ENCODE data around the gene NPR3. TPM values are rescaled to one million over a fixed set of nuclear protein-coding genes. Genes with fewer than 3 reads are reported as not detected.

The NPR3 gene
- total RNA-seq, 1 experiment from 2014 or later, result not detected

- peaks cover 96% of the 10 kb centered on the region for H3K27me3 Mint-ChIP-seq (ENCODE audit: low read depth)
- H3K56ac ChIP-seq (ENCODE audit: insufficient read length, low read depth, low read length), result no peak overlapping the region
- no CpG with 5 or more reads among the region's 30 CpGs for WGBS (ENCODE audit: extremely low coverage, insufficient read length, low lambda C conversion rate)
- H3K27me3 ChIP-seq (ENCODE audit: insufficient read depth, low read length), result peaks cover 61% of the 10 kb centered on the region
- H3K23me2 ChIP-seq (ENCODE audit: insufficient read length, low read depth, low read length, poor library complexity, severe bottlenecking), result peaks cover 23% of the 10 kb centered on the region
- peak; percentile 45 for DNase-seq
- peak overlapping the region; percentile 44 to 85 for H3K4me3 Mint-ChIP-seq
- no peak overlapping the region for H2AK5ac ChIP-seq (ENCODE audit: insufficient read length, low read length)
- no peak overlapping the region for H2BK15ac ChIP-seq (ENCODE audit: low read depth, low read length)
- no peak overlapping the region for H3K27ac ChIP-seq (ENCODE audit: insufficient read length, low read depth, low read length)
- H3K9ac ChIP-seq (ENCODE audit: extremely low read depth, insufficient read length, low read length), result no peak overlapping the region
- H3K9me3 Mint-ChIP-seq, result peaks cover 4 to 12% of the 10 kb centered on the region in 2 experiments; a peak in 3 of 5 replicates
- no peak overlapping the region for H3K23ac ChIP-seq (ENCODE audit: insufficient read length, low read depth, low read length)
- H4K8ac ChIP-seq (replicated peaks; ENCODE audit: insufficient read length, low read depth, low read length), result no peak overlapping the region
- no peaks in the 10 kb centered on the region for H3K79me1 ChIP-seq (ENCODE audit: insufficient read depth, low read depth, low read length, poor library complexity, severe bottlenecking)
- H3K9me3 ChIP-seq (ENCODE audit: control insufficient read depth, low read depth, low read length), result no peaks in the 10 kb centered on the region
- H3T11ph ChIP-seq (ENCODE audit: low read length), result no peak overlapping the region
- H2BK20ac ChIP-seq (ENCODE audit: low read depth, low read length, poor library complexity, severe bottlenecking), result no peak overlapping the region
- no peak overlapping the region for H3K18ac ChIP-seq (ENCODE audit: insufficient read length, low read depth, low read length)
- H4K5ac ChIP-seq (ENCODE audit: insufficient read length, low read depth, low read length), result no peak overlapping the region
- no peak overlapping the region for H3K4ac ChIP-seq (ENCODE audit: low read depth, low read length)
- H3K36me3 Mint-ChIP-seq (ENCODE audit: insufficient read depth in 1 of 3, low read depth in 3 of 3), result no peaks in the 10 kb centered on the region; a peak in 1 of 7 replicates
- H3K27ac Mint-ChIP-seq, result no peak overlapping the region
- no peak overlapping the region for H2BK120ac ChIP-seq (ENCODE audit: low read depth, low read length, poor library complexity, severe bottlenecking)
- H2BK12ac ChIP-seq (ENCODE audit: insufficient read length, low read depth, low read length), result no peak overlapping the region
- H3K79me2 ChIP-seq (ENCODE audit: insufficient read depth, low read length), result no peaks in the 10 kb centered on the region
- peak overlapping the region; percentile 85 for H3K4me2 ChIP-seq (ENCODE audit: insufficient read depth, insufficient read length, low read length)
- no peak overlapping the region for H3K14ac ChIP-seq (ENCODE audit: insufficient read depth, low read length)
- no peaks in the 10 kb centered on the region for H3K4me1 ChIP-seq (ENCODE audit: insufficient read depth, low read length)
- H4K91ac ChIP-seq (ENCODE audit: insufficient read length, low read depth, low read length), result no peak overlapping the region
- TF ChIP-seq CTCF (conservative IDR thresholded peaks at IDR 0.05), result no peak
- H2AFZ ChIP-seq (ENCODE audit: low read length), result no peak overlapping the region
- peaks cover 32 to 39% of the 10 kb centered on the region in 2 experiments for H3K4me1 Mint-ChIP-seq
- H2BK5ac ChIP-seq (ENCODE audit: insufficient read length, low read length), result no peak overlapping the region
- no peaks in the 10 kb centered on the region for H4K20me1 ChIP-seq (ENCODE audit: control insufficient read depth, insufficient read depth, insufficient read length)
These were observed 2.2 kb downstream of the NPR3 start for GRCh38 chr5:32713361-32713769.

All from H9 (cell line).